NCI-H1694 treated with DMSO at 0.1 percent for 48 hours (cell line): Measurements from ENCODE around the gene DUS1L.
A peak's percentile ranks its signal among the peaks of the same experiment; 100 is the strongest.

Experiments
- DNase-seq: peaks from one replicate; lab custom pipeline; 2025; lab: John Stamatoyannopoulos, UW

DUS1L gene

GRCh38 chr17:82100502-82101298 lies 35.1 kb upstream of the DUS1L start:
- DNase-seq: no peak

GRCh38 chr17:82098939-82099763 lies 33.5 kb upstream of the DUS1L start:
- no peak for DNase-seq

- peak; percentile 94 for DNase-seq
Measured at GRCh38 chr17:82098169-82098938, 32.8 kb upstream of the DUS1L start, which contains the start of gene FASN. Gene FASN (minus strand): TSS chr17:82098236. CDS start chr17:82096445, 1,791 bp downstream.

- no peak for DNase-seq
Measured at GRCh38 chr17:82097919-82098168, 32.2 kb upstream of the DUS1L start.

GRCh38 chr17:82097184-82097918 lies 31.7 kb upstream of the DUS1L start:
- no peak for DNase-seq

GRCh38 chr17:82096709-82097183 lies 31.1 kb upstream of the DUS1L start:
- DNase-seq: no peak

- DNase-seq: peak; percentile 51
Measured at GRCh38 chr17:82095777-82096708, 30.4 kb upstream of the DUS1L start.

- no peak for DNase-seq
Measured at GRCh38 chr17:82094931-82095776, 29.6 kb upstream of the DUS1L start.

GRCh38 chr17:82092995-82093751 lies 27.6 kb upstream of the DUS1L start:
- no peak for DNase-seq

GRCh38 chr17:82092628-82092994 lies 27.0 kb upstream of the DUS1L start:
- no peak for DNase-seq

- DNase-seq: no peak
Measured at GRCh38 chr17:82092094-82092586, 26.5 kb upstream of the DUS1L start.

GRCh38 chr17:82091264-82092066 lies 25.9 kb upstream of the DUS1L start:
- DNase-seq: no peak

- no peak for DNase-seq
Measured at GRCh38 chr17:82090549-82091263, 25.1 kb upstream of the DUS1L start.

- DNase-seq: no peak
Measured at GRCh38 chr17:82089723-82090548, 24.3 kb upstream of the DUS1L start.

GRCh38 chr17:82088838-82089722 lies 23.5 kb upstream of the DUS1L start:
- DNase-seq: no peak
